GM19043 (cell line): ENCODE measurements around the gene TFDP1.

Experiments used
- ATAC-seq: cut with Tn5 transposase; IDR thresholded peaks from one replicate; pipeline ENCODE4 v1.9.1; 2021; ENCODE audit warnings: low read depth; ENCODE audit not compliant: unreplicated experiment

TFDP1 gene

DNA sequence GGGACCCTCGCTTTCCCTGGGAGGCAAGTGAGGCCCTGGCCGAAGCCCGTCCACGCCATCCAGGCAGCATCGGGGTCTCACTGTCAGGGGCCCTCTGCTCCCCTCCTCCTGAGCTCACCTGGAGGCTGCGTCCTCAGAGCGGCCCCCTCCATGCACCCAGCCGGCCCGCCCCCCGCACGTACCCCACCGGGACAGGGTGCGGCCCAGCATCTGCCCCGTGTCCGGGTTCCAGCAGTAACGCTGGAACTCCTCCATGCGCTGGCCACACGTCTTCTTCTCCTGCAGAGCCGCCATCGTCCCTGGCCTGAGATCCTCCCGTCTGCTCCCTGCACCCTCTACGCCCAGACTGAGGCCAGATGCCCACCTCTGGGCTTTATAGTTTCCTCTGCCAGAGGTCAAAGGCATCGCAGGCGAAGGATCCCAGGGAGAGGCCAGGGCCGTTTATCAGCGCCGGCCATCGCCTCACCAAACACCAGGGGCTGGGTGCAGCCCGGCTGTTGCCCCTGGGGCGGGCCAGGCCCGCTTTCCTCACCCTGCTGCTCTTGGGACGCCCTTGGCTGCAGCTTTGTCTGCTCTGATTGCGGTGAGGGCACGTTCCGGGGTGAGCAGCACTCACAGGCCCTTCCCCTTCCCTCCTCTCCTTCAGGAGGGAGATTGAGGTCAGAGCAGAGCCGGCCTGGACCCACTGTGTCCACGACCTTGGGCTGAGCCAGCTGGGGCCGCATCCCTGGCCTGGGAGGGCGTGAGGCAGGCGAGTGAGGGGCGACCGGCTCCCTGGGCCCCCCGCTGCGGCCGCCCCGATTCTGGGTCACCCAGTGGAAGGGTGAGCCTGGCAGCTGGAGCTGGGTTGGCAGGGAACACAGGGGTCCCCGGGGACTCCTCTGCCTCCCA, 73.5 kb downstream of the TFDP1 start, which contains the start of gene ATP4B:
TSS of gene ATP4B (minus strand) at position 348 of the 891 bp plus-strand sequence. CDS start at position 294, 54 bp downstream.
- ATAC-seq, result no peak

- ATAC-seq, result no peak
Observed at GRCh38 chr13:113658836-113659235, 74.3 kb downstream of the TFDP1 start.

- ATAC-seq, result no peak
Observed at GRCh38 chr13:113659337-113659736, 74.8 kb downstream of the TFDP1 start.

GRCh38 chr13:113660066-113660465, 75.5 kb downstream of the TFDP1 start:
- ATAC-seq, result no peak

- no peak for ATAC-seq
Observed at GRCh38 chr13:113661509-113661908, 77.0 kb downstream of the TFDP1 start.

DNA sequence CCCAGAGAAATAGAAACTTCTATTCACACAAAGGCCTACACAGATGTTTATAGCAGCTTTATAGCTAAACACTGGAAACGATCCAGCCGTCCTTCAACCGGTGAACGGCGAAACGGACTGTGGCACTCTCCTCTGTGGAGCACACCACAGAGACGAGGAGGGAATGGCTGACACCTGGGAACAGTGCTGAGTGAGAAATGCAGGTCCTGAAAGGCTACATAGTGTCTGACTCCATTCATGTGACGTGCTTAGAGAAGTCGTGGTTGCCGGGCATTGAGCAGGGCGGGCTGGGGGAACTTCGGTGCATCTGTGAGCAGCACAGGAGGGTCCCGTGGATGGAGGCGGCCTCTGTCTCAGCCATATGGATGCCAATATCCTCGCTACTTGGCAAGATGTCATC, 79.4 kb downstream of the TFDP1 start:
- no peak for ATAC-seq

DNA sequence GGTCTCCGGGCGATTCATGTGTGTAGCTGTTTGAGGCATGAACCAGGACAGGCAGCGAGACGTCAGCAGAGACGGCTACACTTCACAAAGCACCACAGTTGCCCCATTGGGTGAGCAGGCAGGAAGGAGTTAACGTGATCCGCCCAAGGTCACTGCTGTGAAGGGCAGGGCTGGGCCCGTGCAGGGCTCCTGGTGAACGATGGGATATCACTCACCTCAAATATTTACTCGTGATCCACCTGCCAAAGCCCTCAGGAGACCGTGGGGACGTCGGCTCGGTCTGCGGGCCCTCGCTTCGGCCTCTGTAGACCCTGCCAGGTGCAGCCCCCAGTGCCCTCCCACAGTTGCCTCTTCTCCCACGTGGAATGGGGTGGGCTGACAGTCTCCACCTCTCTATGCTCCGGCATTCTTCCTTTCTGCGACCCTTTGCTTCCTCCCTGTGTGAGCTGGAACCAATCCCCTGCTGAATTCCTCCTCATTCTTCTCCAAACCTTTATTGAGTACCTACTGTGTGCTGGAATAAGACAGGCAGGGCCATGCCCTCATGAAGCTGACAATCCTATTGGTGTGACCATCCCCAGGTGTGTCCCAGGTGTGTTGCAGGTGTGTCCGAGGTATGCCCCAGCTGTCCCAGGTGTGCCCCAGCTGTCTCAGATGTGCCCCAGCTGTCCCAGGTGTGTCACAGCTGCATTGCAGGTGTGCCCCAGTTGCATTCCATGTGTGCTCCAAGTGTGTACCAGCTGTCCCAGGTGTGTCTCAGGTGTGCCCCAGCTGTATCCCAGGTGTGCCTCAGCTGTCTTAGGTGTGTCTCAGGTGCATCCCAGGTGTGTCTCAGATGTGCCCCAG, 80.4 kb downstream of the TFDP1 start:
- ATAC-seq, result no peak

GRCh38 chr13:113665597-113666328, 81.2 kb downstream of the TFDP1 start:
- ATAC-seq, result no peak

DNA sequence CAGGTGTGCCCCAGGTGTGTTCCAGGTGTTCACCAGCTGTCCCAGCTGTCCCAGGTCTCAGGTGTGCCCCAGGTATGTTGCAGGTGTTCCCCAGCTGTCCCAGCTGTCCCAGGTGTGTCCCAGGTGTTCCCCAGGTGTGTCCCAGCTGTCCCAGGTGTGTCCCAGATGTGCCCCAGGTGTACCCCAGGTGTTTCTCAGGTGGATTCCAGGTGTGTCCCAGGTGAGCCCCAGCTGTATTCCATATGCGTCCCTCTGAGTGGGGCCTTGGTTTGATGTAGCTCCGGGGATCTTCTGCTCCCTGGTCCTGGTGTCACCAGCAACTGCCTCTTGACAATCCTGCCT, 81.7 kb downstream of the TFDP1 start:
- ATAC-seq, result no peak

GRCh38 chr13:113666951-113667701, 82.6 kb downstream of the TFDP1 start, which contains the start of gene GRK1:
GRK1 (plus strand) TSS chr13:113667219; CDS start chr13:113667387, 168 bp downstream.
- no peak for ATAC-seq

- ATAC-seq, result no peak
Observed at GRCh38 chr13:113667771-113668490, 83.4 kb downstream of the TFDP1 start.

DNA sequence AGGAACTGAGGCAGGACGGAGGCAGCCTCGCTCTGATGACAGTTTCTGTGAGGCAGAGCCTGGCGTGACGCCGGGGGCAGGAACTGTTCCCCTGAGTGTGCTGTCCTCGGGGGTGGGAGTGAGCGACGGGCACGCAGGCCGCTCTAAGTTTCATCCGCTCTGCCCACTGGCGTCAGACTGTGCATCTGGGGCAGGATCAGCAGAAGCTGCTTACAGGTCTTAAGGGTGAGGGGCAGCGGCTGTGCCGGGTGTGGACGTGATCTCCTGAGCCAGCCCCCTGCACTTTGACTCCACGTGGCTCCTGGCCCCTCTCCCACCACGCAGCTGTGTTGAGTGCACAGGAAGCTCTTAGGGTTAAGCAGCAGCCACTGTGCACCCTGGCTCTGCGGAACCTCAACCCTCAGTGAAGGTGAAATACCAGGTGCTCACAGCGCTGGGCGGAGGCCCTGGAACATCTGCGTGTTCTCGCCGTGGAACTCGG, 84.0 kb downstream of the TFDP1 start:
- no peak for ATAC-seq

DNA sequence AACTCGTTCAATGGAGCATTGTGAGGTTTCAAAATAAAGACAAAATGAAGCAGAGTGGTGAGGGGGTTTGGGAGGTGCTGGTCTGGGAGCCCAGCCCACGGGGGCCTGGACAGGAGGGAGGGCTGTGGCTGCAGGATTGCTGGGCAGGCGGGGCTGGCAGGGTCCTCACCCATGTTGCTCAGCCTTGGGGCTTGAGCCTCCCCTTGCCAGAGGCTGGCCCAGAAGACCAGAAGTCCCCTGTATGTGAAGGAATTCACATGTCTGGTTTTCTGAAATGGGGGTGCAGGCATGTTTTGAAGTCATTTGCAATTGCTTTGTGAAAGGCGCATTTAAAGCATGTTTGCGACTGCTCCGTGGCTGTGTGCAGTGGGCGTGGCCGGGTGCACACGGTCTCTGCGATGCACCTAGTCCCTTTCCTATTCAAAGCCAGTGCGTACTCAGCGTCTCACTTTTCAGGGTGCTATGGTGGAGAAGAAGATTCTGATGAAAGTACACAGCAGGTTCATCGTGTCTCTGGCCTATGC, 84.7 kb downstream of the TFDP1 start:
- ATAC-seq, result no peak

DNA sequence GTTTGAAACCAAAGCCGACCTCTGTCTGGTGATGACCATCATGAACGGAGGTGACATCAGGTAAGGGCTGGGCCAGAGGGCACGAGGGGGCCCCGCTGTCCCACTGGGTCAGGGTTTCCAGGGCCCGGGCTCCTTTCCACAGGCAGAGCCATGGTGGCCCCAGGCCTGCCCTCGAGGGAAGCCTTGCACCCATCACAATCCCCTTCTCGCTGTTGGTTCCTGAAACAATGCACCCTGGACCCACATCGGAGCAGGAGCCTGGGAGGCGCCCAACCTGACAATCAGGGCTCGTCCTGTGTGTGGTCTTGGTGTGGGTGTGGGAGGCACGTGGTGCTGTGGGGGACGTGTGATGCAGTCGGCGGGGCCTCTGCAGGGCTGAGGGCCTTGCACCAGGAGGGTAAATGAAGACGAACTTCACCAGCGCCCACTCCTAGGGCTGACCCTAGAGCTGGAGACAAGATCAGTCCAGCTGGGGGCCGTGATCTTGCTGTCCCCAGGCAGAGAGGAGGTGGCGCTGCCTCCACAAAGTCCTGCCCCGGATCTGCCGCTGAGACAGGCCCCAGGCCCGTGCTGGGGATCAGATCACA, 85.3 kb downstream of the TFDP1 start:
- ATAC-seq, result no peak

DNA sequence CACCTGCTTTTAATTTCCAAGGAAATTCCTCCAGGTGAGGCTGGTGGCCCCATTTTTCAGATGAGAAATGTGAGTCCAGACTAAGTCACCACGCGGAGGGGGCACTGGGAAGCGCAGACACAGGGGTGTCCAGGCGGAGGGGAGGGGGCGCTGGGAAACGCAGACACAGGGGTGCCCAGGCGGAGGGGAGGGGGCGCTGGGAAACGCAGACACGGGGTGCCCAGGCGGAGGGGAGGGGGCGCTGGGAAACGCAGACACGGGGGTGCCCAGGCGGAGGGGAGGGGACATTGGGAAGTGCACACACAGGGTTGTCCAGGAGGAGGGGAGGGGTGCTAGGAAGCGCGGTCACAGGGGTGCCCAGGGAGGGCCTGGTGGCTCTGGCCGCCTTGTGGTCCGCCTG, 86.0 kb downstream of the TFDP1 start:
- no peak for ATAC-seq

GRCh38 chr13:113671066-113672001, 86.8 kb downstream of the TFDP1 start:
- ATAC-seq, result no peak

DNA sequence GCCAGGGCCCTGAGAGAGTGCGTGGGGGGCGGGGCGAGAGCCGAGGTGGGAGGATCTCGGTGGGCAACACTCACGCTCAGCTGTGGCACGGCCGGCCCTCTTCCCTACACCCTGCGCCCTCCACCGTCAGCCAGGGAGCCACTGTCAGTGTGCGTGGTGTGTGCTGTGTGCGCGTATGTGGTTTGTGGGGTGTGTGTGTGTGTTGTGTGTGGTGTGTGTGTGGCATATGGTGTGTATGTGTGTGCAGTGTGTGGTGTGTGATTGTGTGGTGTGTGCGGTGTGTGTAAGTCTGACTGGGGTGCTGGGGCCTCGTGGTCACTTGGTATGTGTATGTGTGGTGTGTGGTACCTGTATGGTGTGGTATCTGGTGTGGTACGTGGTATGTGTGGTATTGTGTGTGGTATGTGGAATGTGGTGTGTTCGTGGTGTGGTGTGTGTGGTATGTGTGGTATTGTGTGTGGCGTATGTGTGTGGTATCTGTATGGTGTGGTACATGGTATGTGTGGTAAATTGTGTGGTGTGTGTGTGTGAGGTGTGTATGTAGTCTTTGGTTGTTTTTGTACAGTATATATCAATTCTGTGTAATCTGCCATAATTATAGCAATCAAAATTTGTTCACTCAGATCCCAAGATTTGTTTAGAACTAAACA, 87.6 kb downstream of the TFDP1 start:
- ATAC-seq, result no peak
